Vagina (tissue), 2 donors: ENCODE data around the gene GOLGA5.

ENCODE experiments used
- POLR2A ChIP-seq, 2 donors: fragments of 450-650 bp; IDR thresholded peaks; one replicate each; pipeline ENCODE4 v1.6.1; 2017; ENCODE audit warnings: antibody characterized with exemption in 2 of 2, mild to moderate bottlenecking in 2 of 2, moderate library complexity in 2 of 2
- TF ChIP-seq, protein P1 (sequence below), 3 experiments: fragments of 450-650 bp in 2 of 3; fragments of 200-600 bp in 1 of 3; sonication (generic) in 1 of 3; IDR thresholded peaks; one replicate each; pipeline ENCODE4 v1.5.1; 2017 to 2019; ENCODE audit warnings: antibody characterized with exemption in 3 of 3, mild to moderate bottlenecking in 2 of 3, moderate library complexity in 2 of 3

DNA sequence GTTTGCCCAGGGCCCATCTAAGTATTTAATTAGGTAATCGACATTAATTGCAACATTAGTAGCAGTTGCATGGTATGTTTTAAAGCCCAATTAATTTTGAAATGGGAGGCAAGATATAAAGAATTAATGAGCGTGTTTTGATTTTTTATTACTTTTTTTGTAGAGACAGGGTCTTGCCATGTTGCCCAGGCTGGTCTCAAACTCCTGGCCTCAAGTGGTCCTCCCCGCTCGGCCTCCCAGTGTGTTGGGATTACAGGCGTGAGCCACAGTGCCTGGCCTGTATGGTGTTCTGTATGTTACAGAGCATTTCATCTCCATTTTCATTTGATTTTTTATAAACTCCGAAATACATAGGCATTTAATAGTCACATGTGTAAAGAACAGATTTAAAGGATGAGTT is 856 bp downstream of the GOLGA5 start:
- no peak for TF ChIP-seq POLR2A (IDR thresholded peaks at IDR 0.05)
- TF ChIP-seq, protein P1, sequence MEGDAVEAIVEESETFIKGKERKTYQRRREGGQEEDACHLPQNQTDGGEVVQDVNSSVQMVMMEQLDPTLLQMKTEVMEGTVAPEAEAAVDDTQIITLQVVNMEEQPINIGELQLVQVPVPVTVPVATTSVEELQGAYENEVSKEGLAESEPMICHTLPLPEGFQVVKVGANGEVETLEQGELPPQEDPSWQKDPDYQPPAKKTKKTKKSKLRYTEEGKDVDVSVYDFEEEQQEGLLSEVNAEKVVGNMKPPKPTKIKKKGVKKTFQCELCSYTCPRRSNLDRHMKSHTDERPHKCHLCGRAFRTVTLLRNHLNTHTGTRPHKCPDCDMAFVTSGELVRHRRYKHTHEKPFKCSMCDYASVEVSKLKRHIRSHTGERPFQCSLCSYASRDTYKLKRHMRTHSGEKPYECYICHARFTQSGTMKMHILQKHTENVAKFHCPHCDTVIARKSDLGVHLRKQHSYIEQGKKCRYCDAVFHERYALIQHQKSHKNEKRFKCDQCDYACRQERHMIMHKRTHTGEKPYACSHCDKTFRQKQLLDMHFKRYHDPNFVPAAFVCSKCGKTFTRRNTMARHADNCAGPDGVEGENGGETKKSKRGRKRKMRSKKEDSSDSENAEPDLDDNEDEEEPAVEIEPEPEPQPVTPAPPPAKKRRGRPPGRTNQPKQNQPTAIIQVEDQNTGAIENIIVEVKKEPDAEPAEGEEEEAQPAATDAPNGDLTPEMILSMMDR (IDR thresholded peaks at IDR 0.05) = no peak
